GM12892 (cell line): ENCODE results near the gene TSC22D1.

Experiments
- POLR2A ChIP-seq: IDR thresholded peaks from 2 replicates; pipeline ENCODE4 v1.6.1; 2011; ENCODE audit warnings: low read depth, low read length, control low read depth
- POLR2AphosphoS5 ChIP-seq: IDR thresholded peaks from 2 replicates; pipeline ENCODE4 v1.6.1; 2011; ENCODE audit warnings: low read depth, low read length, control low read depth
- TAF1 ChIP-seq: IDR thresholded peaks from 2 replicates; pipeline ENCODE4 v1.6.1; 2011; ENCODE audit warnings: low read depth, mild to moderate bottlenecking, control low read depth, low read length, borderline replicate concordance

DNA sequence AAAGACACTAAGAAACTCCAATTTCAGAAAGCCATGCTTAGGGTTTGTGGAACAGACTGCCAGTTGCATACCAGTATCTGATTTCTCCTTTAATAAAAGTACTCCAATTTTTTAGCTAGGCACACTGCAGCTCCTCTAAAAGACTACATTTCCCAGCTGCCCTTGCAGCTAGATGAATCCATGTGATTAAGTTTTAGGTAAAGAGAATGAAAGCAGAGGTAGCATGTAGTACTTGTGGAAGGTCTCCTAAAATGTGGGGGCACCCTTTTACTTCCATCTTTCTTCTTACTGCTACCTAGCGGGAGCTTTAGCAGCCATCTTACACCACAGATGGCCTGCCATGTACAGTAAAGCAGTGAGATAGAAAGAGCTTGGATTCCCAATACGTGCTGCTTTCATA is 33.0 kb upstream of the TSC22D1 start:
- TF ChIP-seq POLR2A (no peak), POLR2AphosphoS5 (no peak), TAF1 (no peak)
